Neuronal stem cell (in vitro differentiated cells): ENCODE data around the gene SPSB1.
A peak's percentile ranks its signal among the peaks of the same experiment; 100 is the strongest.

ENCODE experiments used
- DNase-seq: peaks from one replicate; pipeline ENCODE4 v3.0.0-alpha.2; 2013; ENCODE audit warnings: low spot score
- H2AFZ ChIP-seq: one replicate; pipeline ENCODE4 v1.6.1; 2013; ENCODE audit warnings: mild to moderate bottlenecking, low read length, inconsistent platforms
- H2AK5ac ChIP-seq: 2 replicates; pipeline ENCODE4 v1.6.1; 2013; ENCODE audit warnings: low read depth, mild to moderate bottlenecking, inconsistent platforms, low read length, moderate library complexity, mixed read lengths
- H2BK120ac ChIP-seq: 2 replicates; pipeline ENCODE4 v1.6.1; 2013; ENCODE audit warnings: low read depth, mild to moderate bottlenecking, inconsistent platforms, low read length, moderate library complexity, mixed read lengths
- H2BK12ac ChIP-seq: one replicate; pipeline ENCODE4 v1.6.1; 2013; ENCODE audit warnings: low read length, inconsistent platforms
- H2BK15ac ChIP-seq: 2 replicates; pipeline ENCODE4 v1.6.1; 2013; ENCODE audit warnings: mild to moderate bottlenecking, low read length, inconsistent platforms, mixed read lengths
- H2BK5ac ChIP-seq: one replicate; pipeline ENCODE4 v1.6.1; 2013; ENCODE audit warnings: inconsistent platforms, mild to moderate bottlenecking, low read length, moderate library complexity
- H3K14ac ChIP-seq: one replicate; pipeline ENCODE4 v1.6.1; 2013; ENCODE audit warnings: low read length, inconsistent platforms
- H3K18ac ChIP-seq: 2 replicates; pipeline ENCODE4 v1.6.1; 2013; ENCODE audit warnings: low read length, inconsistent platforms
- H3K23ac ChIP-seq: 2 replicates; pipeline ENCODE4 v1.6.1; 2013; ENCODE audit warnings: low read depth, mild to moderate bottlenecking, mixed read lengths, low read length, inconsistent platforms; ENCODE audit not compliant: poor library complexity
- H3K27ac ChIP-seq: replicated peaks from 3 replicates; pipeline ENCODE4 v1.5.1; 2013; ENCODE audit warnings: low read length, inconsistent platforms
- H3K27me3 ChIP-seq, 3 experiments: 2 replicates each; pipeline ENCODE4 v1.6.1; 2013; ENCODE audit warnings: low read length in 3 of 3, mild to moderate bottlenecking in 2 of 3, inconsistent platforms in 1 of 3, low read depth in 1 of 3, mixed read lengths in 1 of 3, moderate library complexity in 1 of 3; ENCODE audit not compliant: control insufficient read depth in 3 of 3, insufficient read depth in 3 of 3
- H3K36me3 ChIP-seq, 2 donors: replicated peaks in 1 of 2; 2 replicates each; pipeline ENCODE4 v1.6.1; 2013; ENCODE audit warnings: low read length in 2 of 2; ENCODE audit not compliant: control insufficient read depth in 2 of 2, insufficient read depth in 2 of 2
- H3K4ac ChIP-seq: 2 replicates; pipeline ENCODE4 v1.6.1; 2013; ENCODE audit warnings: inconsistent platforms, mild to moderate bottlenecking, low read length, moderate library complexity
- H3K4me1 ChIP-seq, 2 donors: 1 replicate in 1 of 2; 2 replicates in 1 of 2; pipeline ENCODE4 v1.6.1; 2013; ENCODE audit warnings: low read length in 2 of 2, low read depth in 1 of 2; ENCODE audit not compliant: control insufficient read depth in 2 of 2, insufficient read depth in 1 of 2
- H3K4me2 ChIP-seq: one replicate; pipeline ENCODE4 v1.6.1; 2013; ENCODE audit warnings: mild to moderate bottlenecking, low read length, inconsistent platforms; ENCODE audit not compliant: insufficient read depth, poor library complexity, severe bottlenecking
- H3K4me3 ChIP-seq, 2 donors: 2 replicates each; pipeline ENCODE4 v1.5.1; 2013; ENCODE audit warnings: low read length in 2 of 2, mild to moderate bottlenecking in 2 of 2, inconsistent platforms in 1 of 2, moderate library complexity in 1 of 2
- H3K79me1 ChIP-seq: one replicate; pipeline ENCODE4 v1.6.1; 2013; ENCODE audit warnings: low read depth, mild to moderate bottlenecking, inconsistent platforms, low read length, moderate library complexity
- H3K9ac ChIP-seq: one replicate; pipeline ENCODE4 v1.6.1; 2013; ENCODE audit warnings: mild to moderate bottlenecking, low read depth, low read length, inconsistent platforms; ENCODE audit not compliant: poor library complexity
- H3K9me3 ChIP-seq, 2 donors: replicated peaks in 1 of 2; 2 replicates each; pipeline versions ENCODE3 to v1.6.1; 2013; ENCODE audit warnings: low read length in 2 of 2, mild to moderate bottlenecking in 2 of 2, inconsistent platforms in 1 of 2, low read depth in 1 of 2, mixed read lengths in 1 of 2, moderate library complexity in 1 of 2; ENCODE audit not compliant: control insufficient read depth in 2 of 2, insufficient read depth in 1 of 2
- H4K8ac ChIP-seq: one replicate; pipeline ENCODE4 v1.6.1; 2013; ENCODE audit warnings: low read depth, mild to moderate bottlenecking, inconsistent platforms, low read length, moderate library complexity
- H4K91ac ChIP-seq: one replicate; pipeline ENCODE4 v1.6.1; 2013; ENCODE audit warnings: low read length, low read depth, mild to moderate bottlenecking, inconsistent platforms; ENCODE audit not compliant: poor library complexity
- WGBS, 2 donors: extraction: QIAGEN DNeasy Blood & Tissue Kit; methylation state at CpG; one replicate each; pipeline ENCODE4 v1.1.7; 2013; ENCODE audit warnings: missing lambda C conversion rate in 2 of 2, mixed read lengths in 1 of 2; ENCODE audit not compliant: insufficient read length in 2 of 2, insufficient replicate concordance in 1 of 2; ENCODE audit errors: extremely low coverage in 2 of 2; 5-methylcytosine and 5-hydroxymethylcytosine counted together

SPSB1 gene

GRCh38 chr1:9280015-9280860, 12.5 kb upstream of the SPSB1 start:
- no CpG with 5 or more reads among the region's 36 CpGs for WGBS, 2 donors
- no peak overlapping the region for H3K4me2 ChIP-seq
- no peak overlapping the region for H2BK120ac ChIP-seq
- peak overlapping the region; percentile 77 for H3K18ac ChIP-seq
- no peak overlapping the region for H2BK12ac ChIP-seq
- peak overlapping the region; percentile 18 for H2AFZ ChIP-seq
- peak overlapping the region; percentile 8 for H3K23ac ChIP-seq
- DNase-seq, result no peak
- H3K9ac ChIP-seq, result peak overlapping the region; percentile 73
- no peak overlapping the region for H4K91ac ChIP-seq
- peaks cover 0 to 31% (median 0%) of the 10 kb centered on the region in 3 experiments for H3K27me3 ChIP-seq
- peaks cover 6 to 18% of the 10 kb centered on the region in 2 donors for H3K4me1 ChIP-seq
- H3K79me1 ChIP-seq, result peaks cover 2% of the 10 kb centered on the region
- no peak overlapping the region for H3K14ac ChIP-seq
- H4K8ac ChIP-seq, result no peak overlapping the region
- H3K36me3 ChIP-seq, result no peaks in the 10 kb centered on the region
- H3K4ac ChIP-seq, result no peak overlapping the region
- no peak overlapping the region for H2BK5ac ChIP-seq
- no peak overlapping the region for H2AK5ac ChIP-seq
- H3K27ac ChIP-seq, result no peak overlapping the region
- H2BK15ac ChIP-seq, result no peak overlapping the region
- no peak overlapping the region for H3K4me3 ChIP-seq
- H3K9me3 ChIP-seq, result peaks cover 0 to 3% of the 10 kb centered on the region in 2 donors

GRCh38 chr1:9281071-9281827, 11.4 kb upstream of the SPSB1 start:
- Histone ChIP-seq H3K23ac (no peak overlapping the region), H3K79me1 (no peaks in the 10 kb centered on the region), H3K14ac (no peak overlapping the region), H4K91ac (no peak overlapping the region), H3K4ac (no peak overlapping the region), H3K4me2 (no peak overlapping the region), H2AFZ (no peak overlapping the region), H3K9ac (no peak overlapping the region), H2BK12ac (peak overlapping the region; percentile 26), H3K18ac (peak overlapping the region; percentile 79), H4K8ac (no peak overlapping the region), H3K27me3 (peaks cover 0 to 31% (median 0%) of the 10 kb centered on the region in 3 experiments), H3K27ac (no peak overlapping the region), H3K4me1 (peaks cover 6 to 12% of the 10 kb centered on the region in 2 donors), H3K36me3 (no peaks in the 10 kb centered on the region), H2BK5ac (no peak overlapping the region), H3K9me3 (peaks cover 0 to 3% of the 10 kb centered on the region in 2 donors), H2AK5ac (peak overlapping the region; percentile 53), H2BK15ac (no peak overlapping the region), H2BK120ac (no peak overlapping the region), H3K4me3 (no peak overlapping the region)
- DNase-seq, result no peak
- WGBS, 2 donors, result no CpG with 5 or more reads among the region's 19 CpGs

- peak overlapping the region; percentile 7 for H2BK12ac ChIP-seq
- WGBS, 2 donors, result no CpG with 5 or more reads among the region's 12 CpGs
- H2AFZ ChIP-seq, result peak overlapping the region; percentile 59
- peak overlapping the region; percentile 8 for H3K4ac ChIP-seq
- H3K23ac ChIP-seq, result no peak overlapping the region
- H2BK5ac ChIP-seq, result no peak overlapping the region
- H3K27ac ChIP-seq, result no peak overlapping the region
- peaks cover 0 to 31% (median 0%) of the 10 kb centered on the region in 3 experiments for H3K27me3 ChIP-seq
- peaks cover 0 to 3% of the 10 kb centered on the region in 2 donors for H3K9me3 ChIP-seq
- no peaks in the 10 kb centered on the region for H3K36me3 ChIP-seq
- H3K14ac ChIP-seq, result peak overlapping the region; percentile 67
- H3K18ac ChIP-seq, result peak overlapping the region; percentile 79
- H3K4me2 ChIP-seq, result no peak overlapping the region
- H3K4me1 ChIP-seq, result peaks cover 6 to 12% of the 10 kb centered on the region in 2 donors
- H4K91ac ChIP-seq, result no peak overlapping the region
- no peaks in the 10 kb centered on the region for H3K79me1 ChIP-seq
- no peak for DNase-seq
- H3K4me3 ChIP-seq, result no peak overlapping the region
- H3K9ac ChIP-seq, result peak overlapping the region; percentile 45
- H2BK120ac ChIP-seq, result peak overlapping the region; percentile 61
- no peak overlapping the region for H4K8ac ChIP-seq
- H2AK5ac ChIP-seq, result peak overlapping the region; percentile 69
- H2BK15ac ChIP-seq, result peak overlapping the region; percentile 82
Observed at GRCh38 chr1:9281908-9282695, 10.6 kb upstream of the SPSB1 start.
